ENCODE results near the gene ZFP36L1. TPM values are rescaled to one million over a fixed set of nuclear protein-coding genes. Genes with fewer than 3 reads are reported as not detected.

The ZFP36L1 gene
- total RNA-seq, 1 donor from 2014 or later, result 180 TPM

DNA sequence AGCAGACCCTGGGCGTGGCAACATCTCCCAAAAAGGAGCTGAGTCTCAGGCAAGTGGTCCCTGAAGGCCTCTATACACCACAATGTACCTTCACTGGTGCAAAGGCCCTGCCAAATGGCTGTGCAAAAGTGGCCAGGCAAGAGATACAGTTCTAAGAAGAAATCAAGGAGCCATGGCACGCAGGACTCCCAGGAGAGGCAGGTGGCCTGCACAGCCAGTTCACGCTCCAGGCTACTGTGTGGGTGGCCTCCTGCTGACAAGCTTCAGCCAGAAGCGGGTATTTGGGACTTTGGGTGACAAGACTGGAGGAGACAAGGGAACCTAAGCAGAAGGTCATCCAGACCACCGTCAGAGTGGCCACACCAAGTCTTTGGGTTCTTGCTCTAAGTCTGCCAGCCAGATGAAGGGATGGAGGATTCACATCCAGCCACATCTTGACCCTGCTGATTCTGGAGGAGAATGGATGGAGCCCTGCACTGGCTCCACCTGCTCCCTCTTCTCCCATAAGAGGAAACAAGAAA lies 20.5 kb upstream of the ZFP36L1 start:
- no peak for DNase-seq (ENCODE audit: low spot score)

DNA sequence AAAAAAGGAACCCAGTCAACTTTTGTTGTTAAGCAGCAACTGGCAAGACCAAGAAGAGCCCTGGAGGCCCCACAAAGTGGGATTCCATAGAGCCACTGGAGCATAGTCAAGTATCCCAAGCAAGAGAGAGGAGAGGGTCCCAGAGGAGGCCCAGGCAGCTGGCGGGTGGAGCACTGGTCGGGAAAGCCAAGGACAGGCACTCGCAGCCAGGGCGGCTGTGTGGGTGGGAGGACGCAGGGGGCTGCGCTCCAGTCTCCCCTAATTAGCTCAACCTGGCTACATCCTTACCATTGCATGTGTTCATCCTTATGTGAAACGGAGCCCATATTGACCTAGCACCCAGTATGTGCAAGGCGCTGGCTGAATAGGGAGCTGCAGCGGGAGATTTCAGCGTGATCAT lies 18.3 kb upstream of the ZFP36L1 start:
- peaks cover 73% of the 10 kb centered on the region for H3K4me1 Mint-ChIP-seq (ENCODE audit: low read depth)
- TF ChIP-seq, protein P1, sequence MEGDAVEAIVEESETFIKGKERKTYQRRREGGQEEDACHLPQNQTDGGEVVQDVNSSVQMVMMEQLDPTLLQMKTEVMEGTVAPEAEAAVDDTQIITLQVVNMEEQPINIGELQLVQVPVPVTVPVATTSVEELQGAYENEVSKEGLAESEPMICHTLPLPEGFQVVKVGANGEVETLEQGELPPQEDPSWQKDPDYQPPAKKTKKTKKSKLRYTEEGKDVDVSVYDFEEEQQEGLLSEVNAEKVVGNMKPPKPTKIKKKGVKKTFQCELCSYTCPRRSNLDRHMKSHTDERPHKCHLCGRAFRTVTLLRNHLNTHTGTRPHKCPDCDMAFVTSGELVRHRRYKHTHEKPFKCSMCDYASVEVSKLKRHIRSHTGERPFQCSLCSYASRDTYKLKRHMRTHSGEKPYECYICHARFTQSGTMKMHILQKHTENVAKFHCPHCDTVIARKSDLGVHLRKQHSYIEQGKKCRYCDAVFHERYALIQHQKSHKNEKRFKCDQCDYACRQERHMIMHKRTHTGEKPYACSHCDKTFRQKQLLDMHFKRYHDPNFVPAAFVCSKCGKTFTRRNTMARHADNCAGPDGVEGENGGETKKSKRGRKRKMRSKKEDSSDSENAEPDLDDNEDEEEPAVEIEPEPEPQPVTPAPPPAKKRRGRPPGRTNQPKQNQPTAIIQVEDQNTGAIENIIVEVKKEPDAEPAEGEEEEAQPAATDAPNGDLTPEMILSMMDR (IDR thresholded peaks at IDR 0.05), result no peak
- H3K36me3 Mint-ChIP-seq (ENCODE audit: low read depth), result peaks cover 5% of the 10 kb centered on the region
- DNase-seq (ENCODE audit: low spot score), result peak; percentile 77
- no peaks in the 10 kb centered on the region for H3K27me3 Mint-ChIP-seq (ENCODE audit: low read depth)
- H3K9me3 Mint-ChIP-seq (ENCODE audit: low read depth), result no peaks in the 10 kb centered on the region
- no peak overlapping the region for H3K27ac Mint-ChIP-seq (ENCODE audit: unreplicated experiment)
- H3K4me3 Mint-ChIP-seq (ENCODE audit: unreplicated experiment), result no peak overlapping the region

More for the DNA sequence above, 20.5 kb upstream of the ZFP36L1 start:
- TF ChIP-seq, protein P1 (IDR thresholded peaks at IDR 0.05), result no peak
- peaks cover 3% of the 10 kb centered on the region for H3K36me3 Mint-ChIP-seq (ENCODE audit: low read depth)
- H3K27ac Mint-ChIP-seq (ENCODE audit: unreplicated experiment), result no peak overlapping the region
- peaks cover 61% of the 10 kb centered on the region for H3K4me1 Mint-ChIP-seq (ENCODE audit: low read depth)
- H3K27me3 Mint-ChIP-seq (ENCODE audit: low read depth), result no peaks in the 10 kb centered on the region
- no peaks in the 10 kb centered on the region for H3K9me3 Mint-ChIP-seq (ENCODE audit: low read depth)
- no peak overlapping the region for H3K4me3 Mint-ChIP-seq (ENCODE audit: unreplicated experiment)

DNA sequence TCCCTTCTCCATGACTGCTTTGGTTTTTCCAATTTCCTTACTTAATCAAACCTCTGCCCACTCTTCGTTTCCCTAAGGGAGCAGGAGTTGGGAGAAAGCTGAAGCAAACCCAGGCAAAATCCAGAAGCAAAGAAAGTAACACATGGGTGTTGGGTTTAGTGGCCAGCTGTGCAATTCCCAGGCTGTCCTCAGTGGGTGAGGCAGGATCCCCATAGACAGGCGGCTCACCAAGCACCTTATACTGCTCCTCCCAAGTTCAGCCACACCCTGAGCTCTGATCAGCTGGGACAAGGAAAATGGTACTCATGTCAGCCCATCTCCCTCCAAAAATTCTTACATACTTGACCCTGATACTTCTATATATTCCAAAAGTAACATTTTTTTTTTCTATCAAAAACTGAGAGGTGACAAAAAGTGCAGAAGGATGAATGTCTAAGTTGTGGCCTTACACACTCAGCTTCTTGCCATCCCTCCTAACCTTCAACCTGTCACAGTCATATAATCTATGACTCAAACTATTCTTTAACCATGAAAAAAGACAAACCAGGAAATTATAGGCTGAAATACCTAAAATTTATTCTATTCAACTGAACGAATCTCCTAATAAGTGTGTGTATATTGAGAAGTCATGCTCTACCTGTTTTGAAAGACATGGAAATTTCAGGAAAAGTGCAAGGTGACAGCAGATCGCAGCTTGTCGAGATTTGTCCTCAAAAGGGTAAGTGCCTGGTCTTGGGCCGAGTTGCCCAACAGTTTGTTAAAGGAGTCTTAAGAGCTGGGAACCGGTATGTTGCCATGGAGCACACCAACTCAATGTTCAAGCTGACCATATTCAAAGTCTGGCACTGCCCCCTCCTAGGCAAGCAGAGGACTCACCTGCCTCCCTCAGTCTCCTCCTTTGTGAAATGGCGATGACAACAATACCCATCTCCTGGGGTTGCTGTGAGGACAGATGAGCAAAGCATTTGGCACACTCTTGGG lies 17.6 kb upstream of the ZFP36L1 start:
- Mint-ChIP-seq H3K27ac (ENCODE audit: unreplicated experiment) (no peak overlapping the region), H3K4me3 (ENCODE audit: unreplicated experiment) (no peak overlapping the region), H3K27me3 (ENCODE audit: low read depth) (no peaks in the 10 kb centered on the region), H3K9me3 (ENCODE audit: low read depth) (no peaks in the 10 kb centered on the region), H3K4me1 (ENCODE audit: low read depth) (peaks cover 71% of the 10 kb centered on the region), H3K36me3 (ENCODE audit: low read depth) (peaks cover 5% of the 10 kb centered on the region)
- DNase-seq (ENCODE audit: low spot score), result no peak
- TF ChIP-seq, protein P1 (IDR thresholded peaks at IDR 0.05), result no peak

DNA sequence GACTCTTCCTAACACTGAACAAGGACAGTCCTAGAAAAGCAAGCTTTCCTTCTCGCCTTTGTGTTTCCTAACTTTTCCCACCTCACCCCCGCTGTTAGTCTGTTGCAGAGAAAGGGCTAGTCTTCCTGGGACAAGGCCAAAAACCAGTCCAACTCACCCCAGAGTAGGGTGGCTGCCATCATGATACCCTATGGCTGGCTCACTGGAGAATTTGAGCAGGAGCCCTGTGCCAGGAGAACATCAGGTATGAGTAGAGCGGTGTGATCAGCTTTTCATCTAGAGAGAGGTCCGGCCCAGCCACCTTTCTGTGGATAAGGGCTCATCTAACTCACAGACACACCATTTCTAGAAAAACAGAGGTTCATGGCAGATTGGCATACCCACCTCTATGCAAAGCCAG lies 16.7 kb upstream of the ZFP36L1 start:
- Mint-ChIP-seq H3K36me3 (ENCODE audit: low read depth) (peaks cover 5% of the 10 kb centered on the region), H3K27ac (ENCODE audit: unreplicated experiment) (peak overlapping the region; percentile 58), H3K9me3 (ENCODE audit: low read depth) (no peaks in the 10 kb centered on the region), H3K27me3 (ENCODE audit: low read depth) (no peaks in the 10 kb centered on the region), H3K4me1 (ENCODE audit: low read depth) (peaks cover 68% of the 10 kb centered on the region), H3K4me3 (ENCODE audit: unreplicated experiment) (no peak overlapping the region)
- TF ChIP-seq, protein P1 (IDR thresholded peaks at IDR 0.05), result no peak
- no peak for DNase-seq (ENCODE audit: low spot score)

DNA sequence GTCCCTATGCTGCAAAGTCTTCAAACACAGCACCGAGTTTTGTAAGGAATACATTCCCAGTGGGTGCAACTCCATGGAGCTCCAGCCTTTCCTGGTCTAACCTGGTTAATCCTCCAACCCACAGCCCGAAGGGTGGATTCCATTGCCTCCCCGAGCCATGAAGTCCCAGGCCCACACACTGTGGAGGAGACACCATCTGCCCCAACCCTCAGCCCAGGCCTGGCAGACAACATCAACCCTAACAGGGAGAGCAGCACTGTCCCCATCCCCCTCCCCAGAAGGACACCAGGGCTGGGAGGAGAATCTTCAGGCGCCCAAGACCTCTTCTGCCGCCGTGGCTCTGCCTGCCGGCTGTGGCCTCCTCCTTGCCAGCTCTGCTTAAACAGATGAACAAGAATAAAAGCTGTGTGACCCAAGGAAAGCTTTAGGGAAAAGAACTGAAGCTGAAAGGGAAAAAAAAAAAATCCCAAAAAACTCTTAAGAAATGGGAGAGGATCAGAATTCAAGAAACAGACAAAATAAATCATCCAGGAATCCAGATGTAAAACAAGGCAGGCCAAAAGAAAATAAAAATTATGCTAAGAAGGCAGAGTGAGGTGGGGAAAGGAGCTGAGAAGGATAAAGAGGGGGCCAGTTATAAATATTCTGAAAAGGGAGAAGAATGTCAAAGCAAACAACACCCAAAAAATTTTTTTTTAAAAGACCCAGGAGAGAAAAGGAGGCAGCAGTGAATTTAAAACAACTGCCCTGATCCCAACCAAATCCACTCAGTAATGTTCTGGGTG lies 16.0 kb upstream of the ZFP36L1 start:
- DNase-seq (ENCODE audit: low spot score), result no peak
- Mint-ChIP-seq H3K9me3 (ENCODE audit: low read depth) (peaks cover 3% of the 10 kb centered on the region), H3K4me1 (ENCODE audit: low read depth) (peaks cover 62% of the 10 kb centered on the region), H3K27ac (ENCODE audit: unreplicated experiment) (peak overlapping the region; percentile 58), H3K4me3 (ENCODE audit: unreplicated experiment) (no peak overlapping the region), H3K36me3 (ENCODE audit: low read depth) (peaks cover 7% of the 10 kb centered on the region), H3K27me3 (ENCODE audit: low read depth) (no peaks in the 10 kb centered on the region)
- TF ChIP-seq, protein P1 (IDR thresholded peaks at IDR 0.05), result no peak
